ENCODE measurements around the gene PPIF.
A peak's percentile ranks its signal among the peaks of the same experiment; 100 is the strongest.

The PPIF gene

GRCh38 chr10:79347226-79347893, at the start of gene PPIF:
Gene PPIF (plus strand): TSS chr10:79347469. CDS start chr10:79347549, 80 bp downstream.
- H3K27me3 Mint-ChIP-seq: no peaks in the 10 kb centered on the region
- DNase-seq (peak; percentile 94 to 97), ATAC-seq (peak; percentile 89)
- peak within 1 kb of the TSS; percentile 97 for H3K27ac Mint-ChIP-seq
- no peaks in the 10 kb centered on the region for H3K9me3 Mint-ChIP-seq
- H3K4me1 Mint-ChIP-seq: peaks cover 62% of the 10 kb centered on the region
- peak within 1 kb of the TSS; percentile 92 to 94 for H3K4me3 Mint-ChIP-seq

GRCh38 chr10:79298403-79299244, 48.6 kb upstream of the PPIF start:
- peak; percentile 71 for ATAC-seq
- H3K27me3 Mint-ChIP-seq: no peaks in the 10 kb centered on the region
- H3K9me3 Mint-ChIP-seq: no peaks in the 10 kb centered on the region
- no peak for DNase-seq
- H3K27ac Mint-ChIP-seq: peak overlapping the region in 1 of 2 donors; percentile 15
- H3K4me1 Mint-ChIP-seq: peaks cover 34% of the 10 kb centered on the region
- no peak overlapping the region for H3K4me3 Mint-ChIP-seq

- H3K4me3 Mint-ChIP-seq: no peak overlapping the region
- peaks cover 27% of the 10 kb centered on the region for H3K4me1 Mint-ChIP-seq
- ATAC-seq: no peak
- no peaks in the 10 kb centered on the region for H3K9me3 Mint-ChIP-seq
- no peaks in the 10 kb centered on the region for H3K27me3 Mint-ChIP-seq
- no peak for DNase-seq
- no peak overlapping the region for H3K27ac Mint-ChIP-seq
Measured at GRCh38 chr10:79299397-79300241, 47.6 kb upstream of the PPIF start.

GRCh38 chr10:79300711-79301110, 46.6 kb upstream of the PPIF start:
- peak overlapping the region in 1 of 2 donors; percentile 57 for H3K27ac Mint-ChIP-seq
- peaks cover 20% of the 10 kb centered on the region for H3K4me1 Mint-ChIP-seq
- DNase-seq (no peak), ATAC-seq (no peak)
- H3K27me3 Mint-ChIP-seq: no peaks in the 10 kb centered on the region
- no peaks in the 10 kb centered on the region for H3K9me3 Mint-ChIP-seq
- H3K4me3 Mint-ChIP-seq: no peak overlapping the region

- peak overlapping the region in 1 of 2 donors; percentile 10 for H3K27ac Mint-ChIP-seq
- H3K27me3 Mint-ChIP-seq: no peaks in the 10 kb centered on the region
- peaks cover 17% of the 10 kb centered on the region for H3K4me1 Mint-ChIP-seq
- H3K4me3 Mint-ChIP-seq: no peak overlapping the region
- H3K9me3 Mint-ChIP-seq: no peaks in the 10 kb centered on the region
- ATAC-seq (peak; percentile 3), DNase-seq (no peak)
Measured at GRCh38 chr10:79301754-79302530, 45.3 kb upstream of the PPIF start.

- DNase-seq (no peak), ATAC-seq (no peak)
- Mint-ChIP-seq H3K4me1 (peaks cover 3% of the 10 kb centered on the region), H3K27ac (peak overlapping the region in 1 of 2 donors; percentile 85), H3K27me3 (no peaks in the 10 kb centered on the region), H3K4me3 (no peak overlapping the region), H3K9me3 (no peaks in the 10 kb centered on the region)
Measured at GRCh38 chr10:79303631-79304478, 43.4 kb upstream of the PPIF start.

- H3K9me3 Mint-ChIP-seq: no peaks in the 10 kb centered on the region
- peaks cover 4% of the 10 kb centered on the region for H3K4me1 Mint-ChIP-seq
- H3K4me3 Mint-ChIP-seq: no peak overlapping the region
- H3K27ac Mint-ChIP-seq: peak overlapping the region in 1 of 2 donors; percentile 85
- no peaks in the 10 kb centered on the region for H3K27me3 Mint-ChIP-seq
- no peak for ATAC-seq
- DNase-seq: no peak
Measured at GRCh38 chr10:79304479-79305087, 42.7 kb upstream of the PPIF start.

GRCh38 chr10:79305515-79305914, 41.8 kb upstream of the PPIF start:
- no peaks in the 10 kb centered on the region for H3K9me3 Mint-ChIP-seq
- H3K4me3 Mint-ChIP-seq: no peak overlapping the region
- H3K4me1 Mint-ChIP-seq: peaks cover 6% of the 10 kb centered on the region
- H3K27ac Mint-ChIP-seq: no peak overlapping the region
- H3K27me3 Mint-ChIP-seq: no peaks in the 10 kb centered on the region
- no peak for ATAC-seq
- no peak for DNase-seq

- no peak for ATAC-seq
- Mint-ChIP-seq H3K27ac (no peak overlapping the region), H3K4me3 (no peak overlapping the region)
Measured at GRCh38 chr10:79305988-79306387, 41.3 kb upstream of the PPIF start.

GRCh38 chr10:79306644-79307220, 40.5 kb upstream of the PPIF start:
- Mint-ChIP-seq H3K4me3 (no peak overlapping the region), H3K9me3 (no peaks in the 10 kb centered on the region), H3K27me3 (no peaks in the 10 kb centered on the region), H3K4me1 (peaks cover 6% of the 10 kb centered on the region), H3K27ac (no peak overlapping the region)
- no peak for DNase-seq
- no peak for ATAC-seq

More at GRCh38 chr10:79305988-79306387, 41.3 kb upstream of the PPIF start:
- H3K4me1 Mint-ChIP-seq: peaks cover 6% of the 10 kb centered on the region
- DNase-seq: no peak
- H3K9me3 Mint-ChIP-seq: no peaks in the 10 kb centered on the region
- H3K27me3 Mint-ChIP-seq: no peaks in the 10 kb centered on the region

GRCh38 chr10:79308016-79308415, 39.3 kb upstream of the PPIF start:
- Mint-ChIP-seq H3K4me1 (peaks cover 6% of the 10 kb centered on the region), H3K27me3 (no peaks in the 10 kb centered on the region), H3K27ac (peak overlapping the region in 1 of 2 donors; percentile 3), H3K4me3 (no peak overlapping the region), H3K9me3 (no peaks in the 10 kb centered on the region)
- ATAC-seq: no peak
- no peak for DNase-seq

GRCh38 chr10:79308969-79309665, 38.2 kb upstream of the PPIF start:
- H3K4me1 Mint-ChIP-seq: peaks cover 6% of the 10 kb centered on the region
- H3K4me3 Mint-ChIP-seq: no peak overlapping the region
- no peaks in the 10 kb centered on the region for H3K27me3 Mint-ChIP-seq
- H3K27ac Mint-ChIP-seq: peak overlapping the region; percentile 3 to 91
- H3K9me3 Mint-ChIP-seq: no peaks in the 10 kb centered on the region
- no peak for DNase-seq
- ATAC-seq: no peak

GRCh38 chr10:79310200-79310865, 36.9 kb upstream of the PPIF start:
- no peak for DNase-seq
- H3K27me3 Mint-ChIP-seq: no peaks in the 10 kb centered on the region
- peaks cover 6% of the 10 kb centered on the region for H3K4me1 Mint-ChIP-seq
- no peaks in the 10 kb centered on the region for H3K9me3 Mint-ChIP-seq
- no peak overlapping the region for H3K27ac Mint-ChIP-seq
- H3K4me3 Mint-ChIP-seq: no peak overlapping the region
- no peak for ATAC-seq
